B cell (primary cell): ENCODE results near the gene TYSND1. TPM values are rescaled to one million over a fixed set of nuclear protein-coding genes. Genes with fewer than 3 reads are reported as not detected.
A peak's percentile ranks its signal among the peaks of the same experiment; 100 is the strongest.

Experiments
- ATAC-seq: fragments of 200-7000 bp; cut with Tn5 transposase; one replicate; pipeline ENCODE4 v1.10.0; 2021; ENCODE audit warnings: low read depth, mild to moderate bottlenecking, moderate number of reproducible peaks, moderate library complexity
- CTCF ChIA-PET: fragments of 350-600 bp; sonication (Branson Sonifier 250); formaldehyde crosslinking; loops from one replicate; lab custom pipeline; 2021; ENCODE audit warnings: antibody characterized with exemption, inconsistent platforms; lab: Charles Lee
- POLR2A ChIA-PET: fragments of 350-600 bp; sonication (Branson Sonifier 250); formaldehyde crosslinking; loops from one replicate; lab custom pipeline; 2021; ENCODE audit warnings: antibody characterized with exemption; lab: Charles Lee
- DNase-seq: peaks from one replicate; pipeline ENCODE4 v3.0.0; 2013
- H2AFZ ChIP-seq: 2 replicates; pipeline ENCODE4 v1.6.1; 2012; ENCODE audit warnings: mild to moderate bottlenecking, low read depth, low read length; ENCODE audit not compliant: insufficient read depth, poor library complexity, severe bottlenecking
- H3K27ac ChIP-seq, 2 donors: 1 replicate in 1 of 2; 2 replicates in 1 of 2; pipeline ENCODE4 v1.5.1; 2012 to 2013; ENCODE audit warnings: low read length in 2 of 2, mild to moderate bottlenecking in 2 of 2, moderate library complexity in 1 of 2
- H3K27me3 ChIP-seq, 4 experiments: fragments of 200-600 bp in 1 of 4; sonication (generic) in 1 of 4; replicated peaks in 1 of 4; 1 replicate in 2 of 4; 2 replicates in 2 of 4; pipeline versions ENCODE4 v1.6.1 to v1.7.0; 2013 to 2016; ENCODE audit warnings: low read length in 3 of 4, mild to moderate bottlenecking in 2 of 4, mixed read lengths in 1 of 4, moderate library complexity in 1 of 4; ENCODE audit not compliant: insufficient read depth in 4 of 4, control insufficient read depth in 3 of 4; ENCODE audit errors: control extremely low read depth in 1 of 4
- H3K36me3 ChIP-seq, 2 experiments: replicated peaks in 1 of 2; 1 replicate in 1 of 2; 2 replicates in 1 of 2; pipeline versions ENCODE4 v1.6.1 to v1.7.1; 2013; ENCODE audit warnings: low read length in 1 of 2; ENCODE audit not compliant: insufficient read depth in 2 of 2, control insufficient read depth in 1 of 2; ENCODE audit errors: control extremely low read depth in 1 of 2, extremely low read depth in 1 of 2
- H3K4me1 ChIP-seq, 2 donors: fragments of 200-600 bp in 1 of 2; sonication (generic) in 1 of 2; 1 replicate in 1 of 2; 2 replicates in 1 of 2; pipeline versions ENCODE4 v1.5.1 to v1.6.1; 2013 to 2017; ENCODE audit warnings: low read length in 2 of 2; ENCODE audit not compliant: control insufficient read depth in 2 of 2, insufficient read depth in 2 of 2
- H3K4me2 ChIP-seq: replicated peaks from 2 replicates; pipeline ENCODE3; 2012; ENCODE audit warnings: mild to moderate bottlenecking, low read depth, low read length; ENCODE audit not compliant: poor library complexity, severe bottlenecking
- H3K4me3 ChIP-seq, 5 experiments: fragments of 200-600 bp in 1 of 5; sonication (generic) in 1 of 5; 1 replicate in 3 of 5; 2 replicates in 2 of 5; pipeline versions ENCODE4 v1.5.1 to v1.7.0; 2011 to 2016; ENCODE audit warnings: low read length in 4 of 5, mild to moderate bottlenecking in 4 of 5, low read depth in 2 of 5, control low read depth in 1 of 5, moderate library complexity in 1 of 5; ENCODE audit not compliant: insufficient read depth in 1 of 5; ENCODE audit errors: control extremely low read depth in 1 of 5, extremely low read depth in 1 of 5
- H3K79me2 ChIP-seq: fragments of 200-600 bp; sonication (generic); one replicate; pipeline ENCODE4 v1.6.0; 2016; ENCODE audit warnings: low read length; ENCODE audit not compliant: control insufficient read depth, insufficient read depth
- H3K9ac ChIP-seq: fragments of 200-600 bp; sonication (generic); 2 replicates; pipeline ENCODE4 v1.6.1; 2017; ENCODE audit warnings: mild to moderate bottlenecking, low read length, moderate library complexity
- H3K9me3 ChIP-seq, 3 donors: one replicate each; pipeline versions ENCODE4 v1.6.1 to v1.7.1; 2013; ENCODE audit warnings: low read length in 2 of 3; ENCODE audit not compliant: control insufficient read depth in 2 of 3, insufficient read depth in 1 of 3; ENCODE audit errors: control extremely low read depth in 1 of 3
- H4K20me1 ChIP-seq: 2 replicates; pipeline ENCODE4 v1.6.0; 2012; ENCODE audit warnings: mild to moderate bottlenecking, low read length; ENCODE audit not compliant: insufficient read depth, control insufficient read depth, poor library complexity, severe bottlenecking
- H3K27ac Mint-ChIP-seq: one replicate; pipeline ENCODE4 v1.8.0; 2021; ENCODE audit warnings: mixed read lengths
- H3K27me3 Mint-ChIP-seq: one replicate; pipeline ENCODE4 v1.8.0; 2021; ENCODE audit warnings: mixed read lengths
- H3K4me1 Mint-ChIP-seq: one replicate; pipeline ENCODE4 v1.8.0; 2021; ENCODE audit warnings: mixed read lengths
- H3K4me3 Mint-ChIP-seq: one replicate; pipeline ENCODE4 v1.8.0; 2021; ENCODE audit warnings: mixed read lengths
- H3K9me3 Mint-ChIP-seq: one replicate; pipeline ENCODE4 v1.8.0; 2022; ENCODE audit warnings: mixed read lengths; ENCODE audit not compliant: insufficient read depth
- CTCF ChIP-seq: fragments of 200-600 bp; IDR thresholded peaks from one replicate; pipeline ENCODE4 v1.8.0; 2022; ENCODE audit warnings: antibody characterized with exemption, mild to moderate bottlenecking
- EZH2 ChIP-seq: IDR thresholded peaks from 2 replicates; pipeline ENCODE4 v1.6.1; 2012; ENCODE audit warnings: borderline replicate concordance, low read depth, mild to moderate bottlenecking, moderate library complexity, low read length; ENCODE audit not compliant: insufficient read depth, poor library complexity, severe bottlenecking
- WGBS: methylation state at CpG from one replicate; pipeline ENCODE4 v1.1.5; 2013; ENCODE audit warnings: missing lambda C conversion rate; ENCODE audit not compliant: insufficient coverage; 5-methylcytosine and 5-hydroxymethylcytosine counted together
- intact Hi-C: fragments of 100-400 bp; cut with micrococcal nuclease; formaldehyde crosslinking; loops from one replicate; pipeline ENCODE4 v1.10.0; 2022
- polyA plus RNA-seq: library from polyadenylated mRNA; depleted of rRNA; stranded (reverse); fragments of >200 nt; gene quantifications from 2 replicates; pipeline ENCODE4 v1.2.3, GENCODE V29; 2012
- total RNA-seq, 2 donors: library from RNA; stranded (reverse); fragments of 120-200 nt in 1 of 2; gene quantifications; 1 replicate in 1 of 2; 2 replicates in 1 of 2; pipeline versions ENCODE4 v1.2.3 to v1.2.4, GENCODE V29; 2013 to 2022

The TYSND1 gene
- total and polyA plus RNA-seq, 2 donors (not counting 1 experiment from before 2014, with no cell fraction given) = 28.0 to 34.1 TPM

- H3K27me3 ChIP-seq = no peaks in the 10 kb centered on the region
- no peaks in the 10 kb centered on the region for H3K9me3 ChIP-seq
- H3K27ac ChIP-seq = peak overlapping the region; percentile 80 to 93
- peaks cover 8 to 11% of the 10 kb centered on the region in 2 experiments for H3K36me3 ChIP-seq
- ATAC-seq (peak; percentile 18), DNase-seq (no peak)
- peaks cover 59% of the 10 kb centered on the region for H3K79me2 ChIP-seq
- CTCF ChIA-PET = interaction anchor here (0.6 to 5.4 kb wide), 10 partner anchors 24 to 291 kb away, joined by 3 to 62 read pairs (median 4); partner anchors contain the start of genes EIF4EBP2 and TYSND1
- POLR2A ChIA-PET = interaction anchor here (0.7 to 2.1 kb wide), 6 partner anchors 18 to 256 kb away, joined by 3 to 35 read pairs (median 4); partner anchors contain the start of genes PPA1 and TYSND1
- Mint-ChIP-seq H3K9me3 (no peaks in the 10 kb centered on the region), H3K27me3 (no peaks in the 10 kb centered on the region), H3K27ac (peak overlapping the region; percentile 94), H3K4me1 (peaks cover 49% of the 10 kb centered on the region), H3K4me3 (peak overlapping the region; percentile 91)
- TF ChIP-seq EZH2 = no peak
- no peak for TF ChIP-seq CTCF
- H3K4me2 ChIP-seq = peak overlapping the region; percentile 95
- intact Hi-C loops = loop anchor here (1.0 kb wide), 3 partner anchors 24 to 234 kb away; partner anchors contain the start of genes EIF4EBP2, PPA1 and TYSND1
- peak overlapping the region; percentile 94 for H3K9ac ChIP-seq
- peak overlapping the region; percentile 88 for H2AFZ ChIP-seq
- H3K4me1 ChIP-seq = peaks cover 21 to 27% of the 10 kb centered on the region in 2 donors
- H4K20me1 ChIP-seq = peaks cover 52% of the 10 kb centered on the region
- H3K4me3 ChIP-seq = peak overlapping the region; percentile 71 to 96 (median 86)
- WGBS = 1% methylated on average over 33 of the region's 40 CpGs
Observed at GRCh38 chr10:70169649-70170364, 23.3 kb upstream of the TYSND1 start.

- Histone ChIP-seq H3K27ac (no peak overlapping the region), H3K27me3 (no peaks in the 10 kb centered on the region), H3K9me3 (no peaks in the 10 kb centered on the region), H3K9ac (peak overlapping the region; percentile 94), H3K4me2 (peak overlapping the region; percentile 95), H3K79me2 (peaks cover 67% of the 10 kb centered on the region), H2AFZ (no peak overlapping the region), H3K4me3 (peak overlapping the region in 3 of 5 experiments; percentile 80 to 96 (median 95)), H3K4me1 (peaks cover 22 to 25% of the 10 kb centered on the region in 2 donors), H4K20me1 (peaks cover 55% of the 10 kb centered on the region), H3K36me3 (peaks cover 8 to 11% of the 10 kb centered on the region in 2 experiments)
- no peak for DNase-seq
- intact Hi-C loops = no loop called here
- peaks cover 49% of the 10 kb centered on the region for H3K4me1 Mint-ChIP-seq
- no peaks in the 10 kb centered on the region for H3K9me3 Mint-ChIP-seq
- peak overlapping the region; percentile 94 for H3K27ac Mint-ChIP-seq
- H3K27me3 Mint-ChIP-seq = no peaks in the 10 kb centered on the region
- ATAC-seq = no peak
- no CpG with 5 or more reads among the region's 2 CpGs for WGBS
- peak overlapping the region; percentile 91 for H3K4me3 Mint-ChIP-seq
- ChIA-PET CTCF (interaction anchor here (5.4 kb wide), 1 partner anchor 23 kb away, joined by 62 read pairs; the partner anchor contains the start of gene TYSND1), POLR2A (no interaction called here)
- TF ChIP-seq EZH2 (no peak), CTCF (no peak)
Observed at GRCh38 chr10:70169011-70169410, 22.5 kb upstream of the TYSND1 start.
